ENCODE measurements around the gene KIF5B. TPM values are rescaled to one million over a fixed set of nuclear protein-coding genes. Genes with fewer than 3 reads are reported as not detected.

KIF5B gene
- total RNA-seq, 1 experiment from 2014 or later: 117 TPM

DNA sequence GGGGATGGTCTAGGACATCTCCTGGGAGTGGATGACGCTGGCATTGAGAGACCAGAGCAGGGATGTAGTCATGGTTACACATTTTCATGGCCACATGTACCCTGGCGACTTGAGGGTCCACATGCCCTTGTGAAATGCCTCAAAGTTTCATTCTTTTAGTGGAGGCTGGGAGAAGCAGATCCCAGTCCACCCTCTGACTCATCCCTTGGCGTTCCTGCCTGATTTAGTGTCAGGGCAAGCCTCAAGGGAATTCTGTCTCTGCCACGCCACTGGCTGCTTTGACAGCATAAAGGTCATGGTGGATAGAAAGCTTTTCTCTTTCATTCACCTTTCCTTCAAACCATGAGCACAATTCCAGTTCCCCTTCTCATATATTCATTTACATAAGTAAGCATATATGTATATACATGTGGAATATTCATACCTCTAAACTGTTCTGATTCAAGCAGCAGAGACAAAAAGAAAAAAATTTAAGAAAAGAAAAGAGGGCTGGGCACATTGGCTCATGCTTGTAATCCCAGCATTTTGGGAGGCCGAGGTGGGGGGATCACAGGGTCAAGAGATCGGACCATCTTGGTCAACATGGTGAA, 21.8 kb upstream of the KIF5B start:
- no peaks in the 10 kb centered on the region for H3K9me2 ChIP-seq (ENCODE audit: insufficient read depth)
- peaks cover 0 to 11% of the 10 kb centered on the region in 2 experiments; a peak in 3 of 4 replicates for H3K4me1 ChIP-seq (ENCODE audit: control insufficient read depth in 1 of 2, insufficient read depth in 2 of 2, low read length in 2 of 2)
- peak overlapping the region; percentile 64 for H2AFZ ChIP-seq (ENCODE audit: low read depth, low read length, poor library complexity, severe bottlenecking)
- no peaks in the 10 kb centered on the region for H3K36me3 ChIP-seq (ENCODE audit: control insufficient read depth in 1 of 2, insufficient read depth in 2 of 2, low read length in 2 of 2)
- H3K27me3 ChIP-seq (ENCODE audit: insufficient read depth, low read length): no peaks in the 10 kb centered on the region
- no peak overlapping the region for H3K27ac ChIP-seq (ENCODE audit: low read depth, low read length)
- H3K4me2 ChIP-seq (ENCODE audit: low read length): peak overlapping the region; percentile 45
- POLR2A ChIA-PET: no interaction called here
- RAD21 ChIA-PET (ENCODE audit: low non-redundant PET in 1 of 2, low total read pairs in 2 of 2, uncharacterized antibody in 2 of 2, unreplicated experiment in 2 of 2): no interaction called here
- H3K79me2 ChIP-seq (ENCODE audit: insufficient read depth, low read length): no peaks in the 10 kb centered on the region
- BruUV-seq (replicated peaks): no TSS peak
- no peaks in the 10 kb centered on the region for H4K20me1 ChIP-seq (ENCODE audit: insufficient read depth)
- H3K9ac ChIP-seq (ENCODE audit: low read length): no peak overlapping the region
- ATAC-seq: peak; percentile 78
- DNase-seq (ENCODE audit: low read depth, low spot score): no peak
- intact Hi-C loops (cut with micrococcal nuclease): no loop called here
- CTCF ChIA-PET: no interaction called here
- H3K4me3 ChIP-seq (replicated peaks in 1 of 2; ENCODE audit: low read depth in 1 of 2, low read length in 2 of 2): no peak overlapping the region
- TF ChIP-seq FOSL1 (IDR thresholded peaks at IDR 0.05; ENCODE audit: low read depth): peak; percentile 33
- TF ChIP-seq JUND (IDR thresholded peaks at IDR 0.05): peak; percentile 28; the same call in 1 of the 2 replicates
- no peak for TF ChIP-seq SRF (IDR thresholded peaks at IDR 0.05; ENCODE audit: low read depth)
- H3K9me3 ChIP-seq (ENCODE audit: control insufficient read depth in 1 of 2, insufficient read depth in 1 of 2, low read depth in 1 of 2, low read length in 2 of 2): no peaks in the 10 kb centered on the region

DNA sequence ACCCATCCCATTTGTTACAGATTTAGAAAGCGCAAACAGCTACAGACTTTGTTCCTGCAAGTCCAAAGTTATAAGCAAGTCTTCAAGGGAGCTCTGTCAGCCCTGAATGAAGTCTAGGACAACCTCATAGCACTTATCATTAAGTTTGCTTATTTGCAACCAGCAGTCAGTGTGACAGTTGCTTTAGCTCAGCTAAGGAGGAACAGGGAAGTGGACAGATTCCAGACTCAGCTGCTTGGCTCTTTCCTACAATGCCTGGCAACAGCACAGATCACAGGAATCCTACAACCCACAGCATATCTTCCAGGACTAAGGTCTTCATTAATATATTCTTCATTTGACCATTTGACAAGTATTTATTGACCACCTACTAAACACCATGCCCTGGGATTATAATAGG, 17.4 kb upstream of the KIF5B start:
- intact Hi-C loops (cut with micrococcal nuclease): no loop called here
- Histone ChIP-seq H3K27ac (ENCODE audit: low read depth, low read length) (no peak overlapping the region), H3K36me3 (ENCODE audit: control insufficient read depth in 1 of 2, insufficient read depth in 2 of 2, low read length in 2 of 2) (no peaks in the 10 kb centered on the region), H4K20me1 (ENCODE audit: insufficient read depth) (no peaks in the 10 kb centered on the region), H3K79me2 (ENCODE audit: insufficient read depth, low read length) (no peaks in the 10 kb centered on the region), H3K27me3 (ENCODE audit: insufficient read depth, low read length) (no peaks in the 10 kb centered on the region), H3K4me3 (replicated peaks in 1 of 2; ENCODE audit: low read depth in 1 of 2, low read length in 2 of 2) (no peak overlapping the region), H2AFZ (ENCODE audit: low read depth, low read length, poor library complexity, severe bottlenecking) (no peak overlapping the region), H3K4me1 (ENCODE audit: control insufficient read depth in 1 of 2, insufficient read depth in 2 of 2, low read length in 2 of 2) (peaks cover 0 to 11% of the 10 kb centered on the region in 2 experiments; a peak in 3 of 4 replicates), H3K9me3 (ENCODE audit: control insufficient read depth in 1 of 2, insufficient read depth in 1 of 2, low read depth in 1 of 2, low read length in 2 of 2) (no peaks in the 10 kb centered on the region), H3K9ac (ENCODE audit: low read length) (no peak overlapping the region), H3K9me2 (ENCODE audit: insufficient read depth) (no peaks in the 10 kb centered on the region), H3K4me2 (ENCODE audit: low read length) (no peak overlapping the region)
- RAD21 ChIA-PET (ENCODE audit: low non-redundant PET in 1 of 2, low total read pairs in 2 of 2, uncharacterized antibody in 2 of 2, unreplicated experiment in 2 of 2): no interaction called here
- DNase-seq (ENCODE audit: low read depth, low spot score) (no peak), ATAC-seq (no peak)
- CTCF ChIA-PET: interaction anchor here (1.0 to 1.4 kb wide), 2 partner anchors 137 to 1322 kb away, joined by 3 read pairs; no protein-coding TSS in a partner anchor
- POLR2A ChIA-PET: no interaction called here
- BruUV-seq (replicated peaks): no TSS peak
- TF ChIP-seq ZBTB33 (IDR thresholded peaks at IDR 0.05; ENCODE audit: extremely low read depth, insufficient replicate concordance, low read length): no peak
- no peak for TF ChIP-seq CBX3 (IDR thresholded peaks at IDR 0.05; ENCODE audit: low read depth)
- TF ChIP-seq SP1 (IDR thresholded peaks at IDR 0.05; ENCODE audit: low read depth): no peak

All from HCT116 (cell line).